T-cell (primary cell): ENCODE data around the gene HSP90AA1. TPM values are rescaled to one million over a fixed set of nuclear protein-coding genes. Genes with fewer than 3 reads are reported as not detected.
"Not testable (repeated sequence)": the region's sequence is repeated elsewhere in the genome, so short reads cannot be mapped to it uniquely, and the experiment has no call there.

Experiments
- ATAC-seq, 4 experiments: fragments of 200-7000 bp in 3 of 4; fragments of 150-1000 bp in 1 of 4; cut with Tn5 transposase; replicated peaks in 1 of 4; 1 replicate in 3 of 4; 2 replicates in 1 of 4; pipeline ENCODE4 v1.10.0; 2021; ENCODE audit warnings: moderate library complexity in 3 of 4, mild to moderate bottlenecking in 2 of 4, moderate number of reproducible peaks in 1 of 4
- CTCF ChIA-PET, 2 donors: fragments of 300-600 bp; sonication (Branson Sonifier 250); formaldehyde crosslinking; loops; one replicate each; lab custom pipeline; 2022; ENCODE audit warnings: antibody characterized with exemption in 2 of 2; lab: Charles Lee
- POLR2A ChIA-PET, 2 donors: fragments of 300-600 bp; sonication (Branson Sonifier 250); formaldehyde crosslinking; loops; one replicate each; lab custom pipeline; 2022; ENCODE audit warnings: antibody characterized with exemption in 2 of 2; lab: Charles Lee
- DNase-seq, 35 experiments: peaks; one replicate each; pipeline versions ENCODE4 v3.0.0 to v3.0.0-alpha.2; 2013 to 2023
- H3K27ac ChIP-seq: one replicate; pipeline ENCODE4 v1.5.1; 2013; ENCODE audit warnings: low read length
- H3K27me3 ChIP-seq, 2 experiments: replicated peaks in 1 of 2; 1 replicate in 1 of 2; 2 replicates in 1 of 2; pipeline versions ENCODE4 v1.6.1 to v1.7.0; 2013; ENCODE audit warnings: low read length in 1 of 2, mixed read lengths in 1 of 2; ENCODE audit not compliant: control insufficient read depth in 2 of 2, insufficient read depth in 2 of 2; ENCODE audit errors: extremely low read depth in 1 of 2
- H3K36me3 ChIP-seq, 2 donors: 1 replicate in 1 of 2; 2 replicates in 1 of 2; pipeline versions ENCODE4 v1.6.1 to v1.7.0; 2013; ENCODE audit warnings: low read length in 1 of 2; ENCODE audit not compliant: control insufficient read depth in 2 of 2, insufficient read depth in 1 of 2; ENCODE audit errors: extremely low read depth in 1 of 2
- H3K4me1 ChIP-seq, 2 experiments: 1 replicate in 1 of 2; 2 replicates in 1 of 2; pipeline versions ENCODE4 v1.6.1 to v1.7.0; 2013; ENCODE audit warnings: low read length in 2 of 2, mixed read lengths in 1 of 2; ENCODE audit not compliant: insufficient read depth in 2 of 2, control insufficient read depth in 1 of 2; ENCODE audit errors: extremely low read depth in 1 of 2
- H3K4me3 ChIP-seq, 2 donors: 1 replicate in 1 of 2; 2 replicates in 1 of 2; pipeline versions ENCODE4 v1.5.1 to v1.7.0; 2013; ENCODE audit warnings: mild to moderate bottlenecking in 2 of 2, low read length in 1 of 2, moderate library complexity in 1 of 2; ENCODE audit not compliant: control insufficient read depth in 1 of 2; ENCODE audit errors: extremely low read depth in 1 of 2
- H3K9me3 ChIP-seq: 2 replicates; pipeline ENCODE4 v1.7.0; 2013
- H3K27ac Mint-ChIP-seq, 2 donors: one replicate each; pipeline ENCODE4 v1.8.0; 2020 to 2021; ENCODE audit warnings: mild to moderate bottlenecking in 2 of 2, mixed read lengths in 2 of 2
- H3K27me3 Mint-ChIP-seq, 2 donors: one replicate each; pipeline ENCODE4 v1.8.0; 2021 to 2022; ENCODE audit warnings: mixed read lengths in 2 of 2
- H3K36me3 Mint-ChIP-seq: one replicate; pipeline ENCODE4 v1.8.0; 2021; ENCODE audit warnings: mixed read lengths
- H3K4me1 Mint-ChIP-seq, 3 donors: one replicate each; pipeline ENCODE4 v1.8.0; 2020 to 2022; ENCODE audit warnings: mixed read lengths in 3 of 3, mild to moderate bottlenecking in 1 of 3
- H3K4me3 Mint-ChIP-seq, 3 donors: one replicate each; pipeline ENCODE4 v1.8.0; 2020 to 2022; ENCODE audit warnings: mild to moderate bottlenecking in 3 of 3, mixed read lengths in 3 of 3, moderate library complexity in 3 of 3
- H3K9me3 Mint-ChIP-seq, 3 donors: one replicate each; pipeline ENCODE4 v1.8.0; 2020 to 2022; ENCODE audit warnings: mixed read lengths in 3 of 3
- WGBS: methylation state at CpG from one replicate; pipeline ENCODE4 v1.1.5; 2013; ENCODE audit warnings: missing lambda C conversion rate; ENCODE audit not compliant: insufficient coverage; 5-methylcytosine and 5-hydroxymethylcytosine counted together
- total RNA-seq, 35 experiments: library from RNA in 6 of 35; stranded (reverse) in 6 of 35; fragments of 120-200 nt in 1 of 35; gene quantifications; one replicate each; pipeline versions ENCODE4 v1.2.1 to v1.2.4 and lab custom pipeline; 2013 to 2026

HSP90AA1 gene
- total RNA-seq, 5 donors from 2014 or later (not counting 1 experiment from before 2014, with no cell fraction given), result 230 to 471 (median 263) TPM

DNA sequence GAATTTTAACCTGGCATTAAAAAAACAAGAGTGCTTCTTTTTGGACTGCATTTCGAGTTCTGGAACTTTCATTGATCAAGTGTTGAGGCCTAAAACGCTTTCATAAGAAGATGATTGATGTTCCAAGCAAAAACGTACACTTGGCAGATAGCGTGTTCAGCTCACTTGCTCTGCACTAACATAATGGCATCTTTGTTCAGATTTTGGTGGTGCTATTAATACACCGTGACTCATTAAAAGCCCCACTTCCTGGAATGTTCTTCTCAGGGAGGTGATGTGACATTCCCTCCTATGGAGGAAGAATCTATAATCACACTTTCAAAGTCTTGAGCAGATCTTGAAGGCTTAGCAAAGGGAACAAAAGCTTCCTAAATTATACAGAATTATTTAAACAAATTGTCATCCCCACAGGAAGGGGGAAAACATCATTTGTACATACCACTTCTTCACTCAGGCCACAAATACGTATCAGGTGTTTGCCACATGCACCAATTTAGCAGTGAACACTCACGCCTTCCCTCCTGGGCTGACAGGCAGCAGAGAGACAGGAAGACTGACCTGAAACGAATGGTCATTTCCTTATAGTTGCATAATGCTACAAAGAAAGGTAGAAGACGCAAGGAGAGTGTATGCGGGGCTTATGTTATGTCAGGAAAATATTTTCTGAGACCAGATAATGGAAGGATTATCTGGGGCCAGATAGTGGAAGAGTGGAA is 15.4 kb downstream of the HSP90AA1 start:
- H3K4me1 Mint-ChIP-seq, result peaks cover 0 to 2% (median 0%) of the 10 kb centered on the region in 3 donors
- no peak overlapping the region for H3K4me3 Mint-ChIP-seq
- POLR2A ChIA-PET, result no interaction called here
- no peak for DNase-seq
- H3K27me3 ChIP-seq, result no peaks in the 10 kb centered on the region
- no peak overlapping the region for H3K27ac ChIP-seq
- H3K27me3 Mint-ChIP-seq, result no peaks in the 10 kb centered on the region
- H3K27ac Mint-ChIP-seq, result no peak overlapping the region
- H3K36me3 ChIP-seq, result no peaks in the 10 kb centered on the region
- H3K9me3 Mint-ChIP-seq, result peaks cover 0 to 3% (median 0%) of the 10 kb centered on the region in 3 donors
- H3K4me3 ChIP-seq, result no peak overlapping the region
- 70% methylated on average over 8 of the region's 10 CpGs for WGBS
- no peak for ATAC-seq
- H3K36me3 Mint-ChIP-seq, result peaks cover 4% of the 10 kb centered on the region
- H3K4me1 ChIP-seq, result peaks cover 0 to 4% of the 10 kb centered on the region in 2 experiments
- CTCF ChIA-PET, result interaction anchor here in 1 of 2 donors (0.7 kb wide), 1 partner anchor 38 kb away, joined by 3 read pairs; no protein-coding TSS in a partner anchor
- H3K9me3 ChIP-seq, result no peaks in the 10 kb centered on the region

DNA sequence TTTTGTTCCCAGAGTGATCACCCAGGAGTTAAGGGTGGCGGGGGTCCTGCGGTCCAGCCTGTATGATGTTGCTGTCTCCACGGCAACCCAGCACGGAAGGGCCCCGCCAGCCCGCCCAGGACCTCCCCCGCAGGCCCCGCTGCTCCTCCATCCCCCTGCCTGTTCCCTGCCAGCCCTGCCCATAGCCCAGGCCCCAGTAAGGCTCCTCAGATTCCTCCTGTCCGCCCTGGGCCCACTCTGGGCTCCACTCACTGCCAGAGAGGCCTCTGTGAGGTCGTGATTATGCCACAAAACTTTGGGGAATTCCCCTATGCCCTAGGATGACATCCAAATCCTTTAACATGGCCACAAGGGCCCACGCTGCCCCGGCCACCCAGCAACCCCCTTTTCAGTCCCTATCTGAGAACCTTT is 20.8 kb downstream of the HSP90AA1 start:
- POLR2A ChIA-PET, result no interaction called here
- peaks cover 0 to 11% of the 10 kb centered on the region in 2 experiments for H3K4me1 ChIP-seq
- no peak overlapping the region for H3K4me3 Mint-ChIP-seq
- peaks cover 0 to 4% of the 10 kb centered on the region in 2 experiments for H3K27me3 ChIP-seq
- 83% methylated on average over 12 of the region's 12 CpGs for WGBS
- H3K36me3 ChIP-seq, result no peaks in the 10 kb centered on the region
- DNase-seq, result no peak
- H3K36me3 Mint-ChIP-seq, result no peaks in the 10 kb centered on the region
- no peak overlapping the region for H3K27ac ChIP-seq
- CTCF ChIA-PET, result interaction anchor here in 1 of 2 donors (0.6 kb wide), 1 partner anchor 251 kb away, joined by 4 read pairs; no protein-coding TSS in a partner anchor
- H3K27me3 Mint-ChIP-seq, result no peaks in the 10 kb centered on the region
- H3K9me3 ChIP-seq, result no peaks in the 10 kb centered on the region
- peaks cover 0 to 6% (median 0%) of the 10 kb centered on the region in 3 donors for H3K4me1 Mint-ChIP-seq
- no peak for ATAC-seq
- no peak overlapping the region for H3K27ac Mint-ChIP-seq
- H3K9me3 Mint-ChIP-seq, result no peaks in the 10 kb centered on the region
- H3K4me3 ChIP-seq, result no peak overlapping the region

DNA sequence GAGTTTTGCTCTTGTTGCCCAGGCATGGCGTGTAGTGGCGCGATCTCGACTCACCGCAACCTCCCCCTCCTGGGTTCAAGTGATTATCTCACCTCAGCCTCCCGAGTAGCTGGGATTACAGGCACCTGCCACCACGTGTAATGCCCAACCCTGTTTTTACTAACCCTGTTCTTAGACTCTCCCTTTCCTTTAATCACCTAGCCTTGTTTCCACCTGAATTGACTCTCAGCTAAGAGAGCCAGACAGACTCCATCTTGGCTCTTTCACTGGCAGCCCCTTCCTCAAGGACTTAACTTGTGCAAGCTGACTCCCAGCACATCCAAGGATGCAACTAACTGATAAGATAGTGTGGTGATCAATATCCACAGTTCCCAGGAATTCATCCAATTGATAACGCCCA is 22.3 kb downstream of the HSP90AA1 start:
- ATAC-seq, H3K27me3 Mint-ChIP-seq, H3K9me3 Mint-ChIP-seq, H3K9me3 ChIP-seq, H3K27ac ChIP-seq, CTCF ChIA-PET, H3K27ac Mint-ChIP-seq, H3K36me3 ChIP-seq, H3K4me1 ChIP-seq, H3K4me3 Mint-ChIP-seq, DNase-seq, H3K36me3 Mint-ChIP-seq, H3K27me3 ChIP-seq, H3K4me3 ChIP-seq, H3K4me1 Mint-ChIP-seq: not testable (repeated sequence)
- POLR2A ChIA-PET, result interaction anchor here in 1 of 2 donors (0.6 kb wide), 1 partner anchor 1401 kb away, joined by 3 read pairs; no protein-coding TSS in a partner anchor
- WGBS, result 33% methylated on average over 1 of the region's 8 CpGs

- peaks cover 0 to 10% (median 0%) of the 10 kb centered on the region in 3 donors for H3K4me1 Mint-ChIP-seq
- no peak overlapping the region for H3K4me3 Mint-ChIP-seq
- H3K36me3 ChIP-seq, result no peaks in the 10 kb centered on the region
- peaks cover 0 to 10% of the 10 kb centered on the region in 2 experiments for H3K27me3 ChIP-seq
- DNase-seq, result no peak
- peak overlapping the region in 1 of 2 donors; percentile 34 for H3K27ac Mint-ChIP-seq
- no peaks in the 10 kb centered on the region for H3K9me3 Mint-ChIP-seq
- 95% methylated on average over 9 of the region's 14 CpGs for WGBS
- no peaks in the 10 kb centered on the region for H3K27me3 Mint-ChIP-seq
- no peaks in the 10 kb centered on the region for H3K9me3 ChIP-seq
- POLR2A ChIA-PET, result interaction anchor here in 1 of 2 donors (0.6 kb wide), 1 partner anchor 1402 kb away, joined by 3 read pairs; no protein-coding TSS in a partner anchor
- H3K36me3 Mint-ChIP-seq, result no peaks in the 10 kb centered on the region
- peaks cover 0 to 9% of the 10 kb centered on the region in 2 experiments for H3K4me1 ChIP-seq
- CTCF ChIA-PET, result interaction anchor here (1.0 to 2.3 kb wide), 3 partner anchors 32 to 250 kb away, joined by 4 to 8 read pairs (median 6); no protein-coding TSS in a partner anchor
- no peak overlapping the region for H3K4me3 ChIP-seq
- ATAC-seq, result no peak
- H3K27ac ChIP-seq, result no peak overlapping the region
These were observed 22.9 kb downstream of the HSP90AA1 start for GRCh38 chr14:102063808-102064429.

DNA sequence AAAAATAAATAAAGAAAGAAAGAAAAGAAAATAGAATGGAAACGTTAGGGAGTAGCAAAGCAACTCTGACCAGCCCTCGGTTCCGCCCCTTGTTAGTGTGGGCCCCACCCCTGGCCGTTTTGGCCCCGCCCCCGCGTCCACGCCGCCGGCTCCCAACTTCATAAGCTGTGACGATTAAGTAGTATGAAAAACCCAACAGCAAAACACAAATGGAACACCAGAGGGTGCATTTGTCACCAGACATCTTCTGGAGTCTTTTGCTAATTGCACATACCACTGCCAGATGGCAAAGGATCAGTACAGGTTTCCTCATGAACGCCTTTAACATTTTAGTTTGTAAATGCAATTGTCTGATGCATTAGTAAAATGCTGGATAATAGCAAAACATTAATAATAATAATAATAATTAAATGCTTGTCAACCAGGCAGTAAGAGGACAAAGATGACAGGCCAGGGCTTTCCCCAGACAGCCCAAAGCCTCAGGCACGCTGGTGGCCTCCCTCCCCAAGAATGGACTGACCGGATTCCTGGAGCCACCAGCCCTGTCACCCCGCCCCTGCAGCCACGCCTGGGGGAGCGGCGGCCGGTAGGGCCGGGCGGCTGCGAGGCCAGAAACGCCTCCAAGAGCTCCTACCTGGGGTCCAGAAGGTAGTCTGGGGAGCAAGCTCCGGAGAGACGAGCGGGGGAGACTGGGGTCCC is 23.6 kb downstream of the HSP90AA1 start:
- H3K9me3 ChIP-seq, result no peaks in the 10 kb centered on the region
- 49% methylated on average over 18 of the region's 26 CpGs for WGBS
- peaks cover 0 to 14% of the 10 kb centered on the region in 2 experiments for H3K4me1 ChIP-seq
- H3K4me3 Mint-ChIP-seq, result no peak overlapping the region
- no peak overlapping the region for H3K27ac ChIP-seq
- ATAC-seq, result peak; percentile 86 to 96 (median 89)
- ChIA-PET POLR2A (interaction anchor here (0.6 to 0.7 kb wide), 7 partner anchors 18 to 386 kb away, joined by 3 to 7 read pairs (median 5); no protein-coding TSS in a partner anchor), CTCF (interaction anchor here (0.6 to 2.3 kb wide), 9 partner anchors 33 to 1291 kb away, joined by 3 to 8 read pairs (median 4); no protein-coding TSS in a partner anchor)
- no peaks in the 10 kb centered on the region for H3K36me3 Mint-ChIP-seq
- peak; percentile 32 to 83 (median 56) for DNase-seq
- peaks cover under 1 to 12% (median under 1%) of the 10 kb centered on the region in 3 donors for H3K4me1 Mint-ChIP-seq
- no peaks in the 10 kb centered on the region for H3K27me3 Mint-ChIP-seq
- no peak overlapping the region for H3K4me3 ChIP-seq
- no peaks in the 10 kb centered on the region for H3K36me3 ChIP-seq
- peaks cover 0 to 10% of the 10 kb centered on the region in 2 experiments for H3K27me3 ChIP-seq
- H3K9me3 Mint-ChIP-seq, result no peaks in the 10 kb centered on the region
- no peak overlapping the region for H3K27ac Mint-ChIP-seq
